Lower lobe of right lung (tissue), 2 donors: Measurements from ENCODE around the gene COLEC12. TPM values are rescaled to one million over a fixed set of nuclear protein-coding genes. Genes with fewer than 3 reads are reported as not detected.

Experiments used
- ATAC-seq, 2 donors: fragments of 200-7000 bp; cut with Tn5 transposase; one replicate each; pipeline ENCODE4 v1.9.1; 2020 to 2022; ENCODE audit warnings: mild to moderate bottlenecking in 2 of 2, moderate library complexity in 2 of 2
- DNase-seq: peaks from one replicate; pipeline ENCODE4 v3.0.0-alpha.2; 2020
- H3K27ac ChIP-seq: fragments of 200-600 bp; one replicate; pipeline ENCODE4 v1.8.0; 2022
- H3K27me3 ChIP-seq: fragments of 200-600 bp; one replicate; pipeline ENCODE4 v1.8.0; 2022; ENCODE audit warnings: low read depth
- H3K36me3 ChIP-seq: fragments of 200-600 bp; one replicate; pipeline ENCODE4 v1.8.0; 2022; ENCODE audit warnings: mild to moderate bottlenecking
- H3K4me1 ChIP-seq: fragments of 200-600 bp; one replicate; pipeline ENCODE4 v1.8.0; 2022
- H3K4me3 ChIP-seq: fragments of 200-600 bp; one replicate; pipeline ENCODE4 v1.8.0; 2022; ENCODE audit warnings: mild to moderate bottlenecking
- H3K9me3 ChIP-seq: fragments of 200-600 bp; one replicate; pipeline ENCODE4 v1.8.0; 2022
- intact Hi-C: fragments of 100-400 bp; cut with DNase I; formaldehyde crosslinking; loops from one replicate; pipeline ENCODE4 v1.11.0; 2022
- total RNA-seq: library from RNA; stranded (reverse); fragmentation: NEBNext Ultra II Directional; extraction: Animal tissue kit (Norgen Biotek cat#: 25700); gene quantifications from one replicate; pipeline ENCODE4 v1.2.1, GENCODE V29; 2021
- TF ChIP-seq, protein P1 (sequence below): fragments of 200-600 bp; IDR thresholded peaks from one replicate; pipeline ENCODE4 v1.8.0; 2022; ENCODE audit warnings: antibody characterized with exemption, mild to moderate bottlenecking
- donor health status: DM: no; HTN: yes; CAD: no; lungs with severe emphysema.

The COLEC12 gene
- total RNA-seq, 1 donor from 2014 or later = 79.2 TPM

DNA sequence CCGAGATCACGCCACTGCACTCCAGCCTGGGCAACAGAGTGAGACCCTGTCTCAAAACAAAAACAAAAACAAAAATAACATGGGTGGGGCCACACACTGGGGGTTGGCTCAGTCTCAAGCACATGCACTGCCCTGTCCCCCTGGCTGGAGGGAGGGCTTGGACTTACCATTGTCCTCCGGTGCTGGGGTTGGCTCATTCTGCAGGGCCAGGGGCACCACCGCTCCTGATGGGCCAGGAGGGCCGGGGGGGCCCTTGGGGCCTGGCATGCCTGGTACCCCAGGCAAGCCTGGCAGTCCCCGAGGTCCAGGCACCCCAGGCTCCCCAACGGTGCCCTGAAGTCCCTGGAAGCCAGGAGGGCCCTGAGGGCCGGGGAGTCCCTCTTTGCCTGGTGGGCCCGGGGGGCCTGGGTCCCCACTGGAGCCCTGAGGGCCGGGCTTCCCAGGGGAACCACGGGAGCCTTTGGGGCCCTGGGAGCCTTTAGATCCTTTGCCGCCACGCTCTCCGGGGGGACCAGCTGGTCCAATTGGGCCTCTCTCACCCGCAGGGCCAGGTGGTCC lies 165.8 kb downstream of the COLEC12 start:
- TF ChIP-seq, protein P1, sequence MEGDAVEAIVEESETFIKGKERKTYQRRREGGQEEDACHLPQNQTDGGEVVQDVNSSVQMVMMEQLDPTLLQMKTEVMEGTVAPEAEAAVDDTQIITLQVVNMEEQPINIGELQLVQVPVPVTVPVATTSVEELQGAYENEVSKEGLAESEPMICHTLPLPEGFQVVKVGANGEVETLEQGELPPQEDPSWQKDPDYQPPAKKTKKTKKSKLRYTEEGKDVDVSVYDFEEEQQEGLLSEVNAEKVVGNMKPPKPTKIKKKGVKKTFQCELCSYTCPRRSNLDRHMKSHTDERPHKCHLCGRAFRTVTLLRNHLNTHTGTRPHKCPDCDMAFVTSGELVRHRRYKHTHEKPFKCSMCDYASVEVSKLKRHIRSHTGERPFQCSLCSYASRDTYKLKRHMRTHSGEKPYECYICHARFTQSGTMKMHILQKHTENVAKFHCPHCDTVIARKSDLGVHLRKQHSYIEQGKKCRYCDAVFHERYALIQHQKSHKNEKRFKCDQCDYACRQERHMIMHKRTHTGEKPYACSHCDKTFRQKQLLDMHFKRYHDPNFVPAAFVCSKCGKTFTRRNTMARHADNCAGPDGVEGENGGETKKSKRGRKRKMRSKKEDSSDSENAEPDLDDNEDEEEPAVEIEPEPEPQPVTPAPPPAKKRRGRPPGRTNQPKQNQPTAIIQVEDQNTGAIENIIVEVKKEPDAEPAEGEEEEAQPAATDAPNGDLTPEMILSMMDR = no peak

DNA sequence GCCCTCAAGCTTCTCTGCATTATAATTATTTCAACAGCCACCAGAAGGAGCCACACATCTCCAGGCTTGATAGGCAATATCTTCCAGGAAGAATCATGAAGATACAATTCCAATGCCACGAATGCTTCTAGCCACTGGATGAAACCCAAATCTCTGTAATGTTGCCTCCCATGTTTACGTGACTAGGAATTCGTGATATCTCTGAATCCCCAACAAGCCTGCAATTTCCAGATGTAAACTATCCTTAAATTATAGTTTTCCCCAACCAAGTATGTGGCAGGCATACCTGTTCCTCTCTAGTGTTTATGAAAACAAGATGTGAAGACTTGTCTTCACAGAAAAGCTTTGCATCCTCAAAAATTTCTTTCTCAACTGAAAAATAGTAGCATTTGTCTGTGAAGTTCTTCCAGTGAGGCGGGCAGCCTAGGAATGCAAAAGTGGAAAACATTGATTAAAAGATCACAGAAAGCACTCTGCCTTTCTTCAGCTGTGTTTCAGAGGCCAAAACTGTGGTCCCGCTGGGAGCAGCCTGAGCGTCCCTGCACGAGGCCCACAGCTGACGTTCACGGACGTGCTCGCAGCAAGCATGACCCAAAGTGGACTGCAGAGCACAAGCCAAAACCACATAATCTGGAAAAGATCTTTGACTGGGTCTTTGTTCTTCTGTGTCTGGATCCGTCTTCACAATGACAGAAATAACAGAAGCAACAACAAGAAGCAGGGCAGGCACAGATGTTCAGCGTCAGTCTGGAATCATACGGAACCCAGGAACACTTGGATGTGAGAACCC lies 167.6 kb downstream of the COLEC12 start:
- DNase-seq = no peak
- ATAC-seq = peak in 1 of 2 donors; percentile 47
- TF ChIP-seq, protein P1 = no peak
- Histone ChIP-seq H3K27me3 (no peaks in the 10 kb centered on the region), H3K4me3 (no peak overlapping the region), H3K36me3 (peaks cover 14% of the 10 kb centered on the region), H3K4me1 (peaks cover 29% of the 10 kb centered on the region), H3K27ac (no peak overlapping the region), H3K9me3 (no peaks in the 10 kb centered on the region)
- intact Hi-C loops = no loop called here

More for the DNA sequence above, 165.8 kb downstream of the COLEC12 start:
- no peaks in the 10 kb centered on the region for H3K27me3 ChIP-seq
- H3K4me3 ChIP-seq = no peak overlapping the region
- intact Hi-C loops = no loop called here
- peaks cover 29% of the 10 kb centered on the region for H3K4me1 ChIP-seq
- ATAC-seq = no peak
- DNase-seq = no peak
- no peak overlapping the region for H3K27ac ChIP-seq
- no peaks in the 10 kb centered on the region for H3K9me3 ChIP-seq
- H3K36me3 ChIP-seq = peaks cover 9% of the 10 kb centered on the region

DNA sequence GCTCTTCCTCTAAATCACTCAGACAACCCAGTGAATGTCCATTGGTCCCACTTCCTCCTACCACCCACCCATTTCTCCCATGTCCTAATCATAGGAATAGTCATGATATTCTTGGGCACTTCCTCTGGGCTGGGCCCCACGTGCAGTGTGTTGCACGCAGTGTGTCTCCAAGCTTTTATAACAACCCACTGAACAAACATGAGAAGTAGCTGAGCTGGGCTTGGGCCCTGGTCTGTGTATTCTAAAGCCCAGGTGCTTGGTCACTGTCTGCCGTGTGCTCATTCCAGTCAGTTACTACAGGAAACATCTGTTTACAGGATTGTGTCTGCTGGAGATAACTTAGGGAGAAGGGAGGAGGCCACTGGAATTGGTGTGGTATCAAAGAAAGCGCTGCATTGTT lies 168.5 kb downstream of the COLEC12 start:
- H3K4me3 ChIP-seq = no peak overlapping the region
- ATAC-seq (peak; percentile 60 to 64), DNase-seq (peak; percentile 69)
- intact Hi-C loops = no loop called here
- no peak overlapping the region for H3K27ac ChIP-seq
- peaks cover 18% of the 10 kb centered on the region for H3K36me3 ChIP-seq
- H3K27me3 ChIP-seq = no peaks in the 10 kb centered on the region
- H3K9me3 ChIP-seq = no peaks in the 10 kb centered on the region
- H3K4me1 ChIP-seq = peaks cover 29% of the 10 kb centered on the region
- TF ChIP-seq, protein P1 = no peak

DNA sequence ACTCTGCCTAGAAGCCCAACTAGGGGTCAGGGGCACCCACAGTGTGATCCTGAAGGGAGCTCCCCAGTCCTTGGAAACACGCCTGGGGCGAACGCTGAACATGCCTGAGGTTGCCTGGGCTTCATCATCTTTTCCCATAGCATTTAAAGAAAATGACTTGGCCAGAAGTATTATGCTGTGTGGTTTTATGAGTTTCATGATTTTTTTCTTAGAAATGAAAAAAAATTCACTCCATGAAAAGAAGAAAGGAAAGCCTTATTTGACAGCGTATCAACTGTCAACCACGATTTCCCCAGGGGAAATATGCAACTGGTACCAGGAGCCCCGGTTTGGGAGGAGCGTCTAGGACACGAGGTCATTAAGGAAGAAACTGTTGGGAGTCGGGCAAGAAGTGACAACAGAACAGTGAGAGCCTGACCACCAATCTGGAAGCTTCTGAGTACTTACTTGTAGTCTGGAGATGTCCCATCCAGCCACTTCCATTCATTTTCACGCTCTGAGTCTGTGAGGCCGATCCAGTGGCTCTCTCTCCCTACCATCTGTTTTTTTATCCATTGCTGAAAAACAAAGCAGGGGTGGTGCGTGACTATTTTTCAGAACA lies 169.2 kb downstream of the COLEC12 start:
- Histone ChIP-seq H3K4me3 (no peak overlapping the region), H3K36me3 (peaks cover 18% of the 10 kb centered on the region), H3K27ac (no peak overlapping the region)

DNA sequence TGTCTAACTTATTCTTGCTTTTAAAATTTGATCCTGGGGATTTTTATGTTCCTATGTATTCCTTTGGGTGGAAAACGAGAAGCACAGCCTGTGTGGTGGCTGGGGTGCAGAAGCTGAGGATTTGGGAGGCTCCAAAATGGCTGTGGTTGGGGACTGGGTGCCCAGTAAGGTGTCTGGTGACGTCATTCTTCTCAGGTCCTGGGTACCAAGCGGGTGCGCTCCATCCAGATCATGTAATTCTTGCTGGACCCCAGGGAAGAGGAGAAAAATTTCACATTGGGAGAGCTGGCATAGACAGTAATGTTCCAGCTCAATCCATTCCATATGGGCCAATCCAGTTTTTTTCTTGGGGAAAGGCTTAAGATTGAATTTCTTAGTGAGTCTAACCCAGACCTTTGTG lies 171.6 kb downstream of the COLEC12 start:
- Histone ChIP-seq H3K27ac (no peak overlapping the region), H3K4me3 (no peak overlapping the region), H3K27me3 (no peaks in the 10 kb centered on the region), H3K36me3 (peaks cover 15% of the 10 kb centered on the region), H3K9me3 (no peaks in the 10 kb centered on the region), H3K4me1 (peaks cover 21% of the 10 kb centered on the region)
- ATAC-seq (no peak), DNase-seq (no peak)
- TF ChIP-seq, protein P1 = no peak
- intact Hi-C loops = no loop called here

More for the DNA sequence above, 169.2 kb downstream of the COLEC12 start:
- H3K4me1 ChIP-seq = peaks cover 26% of the 10 kb centered on the region
- no peaks in the 10 kb centered on the region for H3K9me3 ChIP-seq
- no peaks in the 10 kb centered on the region for H3K27me3 ChIP-seq
- peak in 1 of 2 donors; percentile 55 for ATAC-seq
- DNase-seq = no peak
- TF ChIP-seq, protein P1 = no peak
- intact Hi-C loops = no loop called here
